HG02981 (cell line): ENCODE data around the gene FOXJ3.
"Not testable (repeated sequence)": the region's sequence is repeated elsewhere in the genome, so short reads cannot be mapped to it uniquely, and the experiment has no call there.

Experiments
- ATAC-seq: cut with Tn5 transposase; IDR thresholded peaks from one replicate; pipeline ENCODE4 v1.9.1; 2021; ENCODE audit warnings: mild to moderate bottlenecking, moderate library complexity; ENCODE audit not compliant: unreplicated experiment

Gene FOXJ3

GRCh38 chr1:42259059-42259738, 75.8 kb downstream of the FOXJ3 start:
- ATAC-seq: peak; percentile 47

GRCh38 chr1:42258218-42258617, 76.8 kb downstream of the FOXJ3 start:
- ATAC-seq: no peak

GRCh38 chr1:42251042-42251441, 84.0 kb downstream of the FOXJ3 start:
- no peak for ATAC-seq

GRCh38 chr1:42250164-42250563, 84.9 kb downstream of the FOXJ3 start:
- no peak for ATAC-seq

GRCh38 chr1:42240966-42241755, 93.9 kb downstream of the FOXJ3 start:
- ATAC-seq: no peak

- ATAC-seq: no peak
These were observed 95.5 kb downstream of the FOXJ3 start for GRCh38 chr1:42239555-42239954.

- ATAC-seq: no peak
These were observed 96.0 kb downstream of the FOXJ3 start for GRCh38 chr1:42239041-42239440.

GRCh38 chr1:42231253-42231652, 103.8 kb downstream of the FOXJ3 start:
- no peak for ATAC-seq

- ATAC-seq: no peak
These were observed 106.1 kb downstream of the FOXJ3 start for GRCh38 chr1:42228938-42229337.

- ATAC-seq: no peak
These were observed 112.0 kb downstream of the FOXJ3 start for GRCh38 chr1:42223036-42223435.

- ATAC-seq: no peak
These were observed 113.0 kb downstream of the FOXJ3 start for GRCh38 chr1:42221952-42222606.

- no peak for ATAC-seq
These were observed 113.6 kb downstream of the FOXJ3 start for GRCh38 chr1:42221456-42221855.

GRCh38 chr1:42219627-42220026, 115.4 kb downstream of the FOXJ3 start:
- no peak for ATAC-seq

- no peak for ATAC-seq
These were observed 120.6 kb downstream of the FOXJ3 start for GRCh38 chr1:42214447-42214871.

- no peak for ATAC-seq
These were observed 123.8 kb downstream of the FOXJ3 start for GRCh38 chr1:42211224-42211623.

- no peak for ATAC-seq
These were observed 124.5 kb downstream of the FOXJ3 start for GRCh38 chr1:42210421-42211133.

- no peak for ATAC-seq
These were observed 125.3 kb downstream of the FOXJ3 start for GRCh38 chr1:42209526-42210251.

GRCh38 chr1:42206930-42207329, 128.1 kb downstream of the FOXJ3 start:
- not testable (repeated sequence) for ATAC-seq

GRCh38 chr1:42206164-42206563, 128.9 kb downstream of the FOXJ3 start:
- ATAC-seq: no peak

GRCh38 chr1:42201986-42202385, 133.0 kb downstream of the FOXJ3 start:
- ATAC-seq: no peak

GRCh38 chr1:42198251-42198650, 136.8 kb downstream of the FOXJ3 start:
- no peak for ATAC-seq
